ENCODE results near the gene CXCR5. TPM values are rescaled to one million over a fixed set of nuclear protein-coding genes. Genes with fewer than 3 reads are reported as not detected.

Gene CXCR5
- total RNA-seq, 2 donors from 2014 or later, result not detected

- ATAC-seq (no peak), DNase-seq (no peak)
- Histone ChIP-seq H3K27ac (no peak overlapping the region), H3K9me3 (no peaks in the 10 kb centered on the region), H3K27me3 (no peaks in the 10 kb centered on the region), H3K4me1 (no peaks in the 10 kb centered on the region), H3K4me3 (no peak overlapping the region), H3K36me3 (replicated peaks in 1 of 2; ENCODE audit: insufficient read depth in 1 of 2, low read depth in 2 of 2) (no peaks in the 10 kb centered on the region)
- intact Hi-C loops (cut with DNase I), result no loop called here
- TF ChIP-seq POLR2A (IDR thresholded peaks at IDR 0.05) (no peak), CTCF (IDR thresholded peaks at IDR 0.05) (no peak)
- WGBS, 2 donors, result 72 to 94% methylated on average over 5 of the region's 5 CpGs
These were observed 26.3 kb upstream of the CXCR5 start for GRCh38 chr11:118857385-118857784.

GRCh38 chr11:118859973-118860372, 23.7 kb upstream of the CXCR5 start:
- H3K4me3 ChIP-seq, result no peak overlapping the region
- H3K9me3 ChIP-seq, result no peaks in the 10 kb centered on the region
- H3K4me1 ChIP-seq, result no peaks in the 10 kb centered on the region
- ATAC-seq (no peak), DNase-seq (no peak)
- TF ChIP-seq CTCF (IDR thresholded peaks at IDR 0.05) (no peak), POLR2A (IDR thresholded peaks at IDR 0.05) (no peak)
- 70 to 89% methylated on average over 4 of the region's 4 CpGs for WGBS, 2 donors
- H3K36me3 ChIP-seq (replicated peaks in 1 of 2; ENCODE audit: insufficient read depth in 1 of 2, low read depth in 2 of 2), result no peaks in the 10 kb centered on the region
- H3K27ac ChIP-seq, result no peak overlapping the region
- H3K27me3 ChIP-seq, result no peaks in the 10 kb centered on the region
- intact Hi-C loops (cut with DNase I), result no loop called here

GRCh38 chr11:118868659-118869058, 15.0 kb upstream of the CXCR5 start:
- peaks cover 24% of the 10 kb centered on the region for H3K4me1 ChIP-seq
- no peaks in the 10 kb centered on the region for H3K9me3 ChIP-seq
- no peaks in the 10 kb centered on the region for H3K36me3 ChIP-seq (replicated peaks in 1 of 2; ENCODE audit: insufficient read depth in 1 of 2, low read depth in 2 of 2)
- H3K27ac ChIP-seq, result peak overlapping the region in 3 of 4 donors; percentile 89 to 95 (median 94)
- TF ChIP-seq POLR2A (IDR thresholded peaks at IDR 0.05) (no peak), CTCF (IDR thresholded peaks at IDR 0.05) (no peak)
- intact Hi-C loops (cut with DNase I), result no loop called here
- peak; percentile 26 to 47 (median 38) for DNase-seq
- 28 to 38% methylated on average over 2 of the region's 2 CpGs for WGBS, 2 donors
- no peak for ATAC-seq
- H3K4me3 ChIP-seq, result no peak overlapping the region
- H3K27me3 ChIP-seq, result no peaks in the 10 kb centered on the region

GRCh38 chr11:118870396-118871343, 13.0 kb upstream of the CXCR5 start:
- DNase-seq, result peak in 2 of 4 donors; percentile 45 to 48
- intact Hi-C loops (cut with DNase I), result no loop called here
- peaks cover 24% of the 10 kb centered on the region for H3K4me1 ChIP-seq
- no peaks in the 10 kb centered on the region for H3K27me3 ChIP-seq
- no peaks in the 10 kb centered on the region for H3K9me3 ChIP-seq
- TF ChIP-seq CTCF (IDR thresholded peaks at IDR 0.05) (peak in 2 of 7 experiments; percentile 19 to 20), POLR2A (IDR thresholded peaks at IDR 0.05) (no peak)
- no peak overlapping the region for H3K4me3 ChIP-seq
- no peaks in the 10 kb centered on the region for H3K36me3 ChIP-seq (replicated peaks in 1 of 2; ENCODE audit: insufficient read depth in 1 of 2, low read depth in 2 of 2)
- ATAC-seq, result peak; percentile 13
- 32 to 47% methylated on average over 8 to 14 of the region's 14 CpGs for WGBS, 2 donors
- peak overlapping the region; percentile 87 to 95 (median 92) for H3K27ac ChIP-seq
